HEK293 (cell line): ENCODE data around the gene MCTP1.

Experiments used
- INSM2 ChIP-seq: fragments of 450-650 bp; formaldehyde crosslinking; IDR thresholded peaks from 2 replicates; pipeline ENCODE4 v1.5.1; 2016; ENCODE audit warnings: missing biosample characterization, missing genetic modification characterization
- KLF10 ChIP-seq: fragments of 450-650 bp; IDR thresholded peaks from 2 replicates; pipeline ENCODE4 v1.5.1; 2018; ENCODE audit warnings: missing biosample characterization, mild to moderate bottlenecking, missing genetic modification characterization
- KLF8 ChIP-seq: fragments of 450-650 bp; formaldehyde crosslinking; IDR thresholded peaks from 2 replicates; pipeline ENCODE4 v1.5.1; 2016; ENCODE audit warnings: missing biosample characterization, missing genetic modification characterization
- PATZ1 ChIP-seq: fragments of 450-650 bp; formaldehyde crosslinking; IDR thresholded peaks from 2 replicates; pipeline ENCODE4 v1.5.1; 2016; ENCODE audit warnings: missing biosample characterization, missing genetic modification characterization
- SP2 ChIP-seq: fragments of 450-650 bp; formaldehyde crosslinking; IDR thresholded peaks from 2 replicates; pipeline ENCODE4 v1.5.1; 2016; ENCODE audit warnings: missing biosample characterization, missing genetic modification characterization
- ZFHX2 ChIP-seq: fragments of 450-650 bp; formaldehyde crosslinking; conservative IDR thresholded peaks from 2 replicates; pipeline ENCODE4 v1.5.1; 2016; ENCODE audit warnings: missing biosample characterization, missing genetic modification characterization
- ZNF140 ChIP-seq: fragments of 450-650 bp; formaldehyde crosslinking; IDR thresholded peaks from 2 replicates; pipeline ENCODE4 v1.5.1; 2016; ENCODE audit warnings: missing biosample characterization, missing genetic modification characterization
- ZNF155 ChIP-seq: fragments of 450-650 bp; formaldehyde crosslinking; IDR thresholded peaks from 2 replicates; pipeline ENCODE4 v1.5.1; 2016; ENCODE audit warnings: missing biosample characterization, missing genetic modification characterization
- ZNF18 ChIP-seq: fragments of 450-650 bp; formaldehyde crosslinking; IDR thresholded peaks from 2 replicates; pipeline ENCODE4 v1.5.1; 2016; ENCODE audit warnings: missing biosample characterization, missing genetic modification characterization
- ZNF211 ChIP-seq: fragments of 450-650 bp; formaldehyde crosslinking; IDR thresholded peaks from 2 replicates; pipeline ENCODE4 v1.5.1; 2016; ENCODE audit warnings: low read depth, missing biosample characterization, missing genetic modification characterization
- ZNF239 ChIP-seq: fragments of 450-650 bp; formaldehyde crosslinking; IDR thresholded peaks from 2 replicates; pipeline ENCODE4 v1.5.1; 2016; ENCODE audit warnings: missing biosample characterization, missing genetic modification characterization
- ZNF24 ChIP-seq: fragments of 450-650 bp; formaldehyde crosslinking; IDR thresholded peaks from 2 replicates; pipeline ENCODE4 v1.5.1; 2016; ENCODE audit warnings: missing biosample characterization, missing genetic modification characterization
- ZNF335 ChIP-seq: fragments of 450-650 bp; formaldehyde crosslinking; conservative IDR thresholded peaks from 2 replicates; pipeline ENCODE4 v1.5.1; 2016; ENCODE audit warnings: missing biosample characterization, missing genetic modification characterization
- ZNF37A ChIP-seq: fragments of 450-650 bp; IDR thresholded peaks from 2 replicates; pipeline ENCODE4 v1.5.1; 2018; ENCODE audit warnings: missing biosample characterization, missing genetic modification characterization
- ZNF48 ChIP-seq: fragments of 450-650 bp; formaldehyde crosslinking; IDR thresholded peaks from 2 replicates; pipeline ENCODE4 v1.5.1; 2016; ENCODE audit warnings: missing biosample characterization, missing genetic modification characterization
- ZNF488 ChIP-seq: fragments of 450-650 bp; formaldehyde crosslinking; IDR thresholded peaks from 2 replicates; pipeline ENCODE4 v1.5.1; 2016; ENCODE audit warnings: missing biosample characterization, missing genetic modification characterization
- ZNF513 ChIP-seq: fragments of 450-650 bp; IDR thresholded peaks from 2 replicates; pipeline ENCODE4 v1.5.1; 2018; ENCODE audit warnings: missing biosample characterization, missing genetic modification characterization
- ZNF521 ChIP-seq: fragments of 450-650 bp; formaldehyde crosslinking; IDR thresholded peaks from 2 replicates; pipeline ENCODE4 v1.5.1; 2017; ENCODE audit warnings: missing biosample characterization, mild to moderate bottlenecking, missing genetic modification characterization
- ZNF548 ChIP-seq: fragments of 450-650 bp; formaldehyde crosslinking; IDR thresholded peaks from 2 replicates; pipeline ENCODE4 v1.5.1; 2016; ENCODE audit warnings: missing biosample characterization, missing genetic modification characterization
- ZNF571 ChIP-seq: fragments of 450-650 bp; formaldehyde crosslinking; IDR thresholded peaks from 2 replicates; pipeline ENCODE4 v1.5.0; 2017; ENCODE audit warnings: missing biosample characterization, missing genetic modification characterization
- ZNF580 ChIP-seq: fragments of 450-650 bp; formaldehyde crosslinking; IDR thresholded peaks from 2 replicates; pipeline ENCODE4 v1.5.1; 2016; ENCODE audit warnings: missing biosample characterization, missing genetic modification characterization
- ZNF585B ChIP-seq: fragments of 450-650 bp; formaldehyde crosslinking; IDR thresholded peaks from 2 replicates; pipeline ENCODE4 v1.5.1; 2016; ENCODE audit warnings: missing biosample characterization, missing genetic modification characterization
- ZNF621 ChIP-seq: fragments of 450-650 bp; formaldehyde crosslinking; IDR thresholded peaks from 2 replicates; pipeline ENCODE4 v1.5.1; 2017; ENCODE audit warnings: missing biosample characterization, missing genetic modification characterization
- ZNF624 ChIP-seq: fragments of 450-650 bp; formaldehyde crosslinking; IDR thresholded peaks from 2 replicates; pipeline ENCODE4 v1.5.1; 2017; ENCODE audit warnings: missing biosample characterization, missing genetic modification characterization
- ZNF639 ChIP-seq: fragments of 450-650 bp; formaldehyde crosslinking; IDR thresholded peaks from 2 replicates; pipeline ENCODE4 v1.5.1; 2016; ENCODE audit warnings: missing biosample characterization, missing genetic modification characterization
- ZNF654 ChIP-seq: fragments of 450-650 bp; formaldehyde crosslinking; IDR thresholded peaks from 2 replicates; pipeline ENCODE4 v1.5.1; 2016; ENCODE audit warnings: low read depth, missing biosample characterization, missing genetic modification characterization
- ZNF707 ChIP-seq: fragments of 450-650 bp; formaldehyde crosslinking; IDR thresholded peaks from 2 replicates; pipeline ENCODE4 v1.5.1; 2016; ENCODE audit warnings: missing biosample characterization, missing genetic modification characterization
- ZNF776 ChIP-seq: fragments of 450-650 bp; formaldehyde crosslinking; IDR thresholded peaks from 2 replicates; pipeline ENCODE4 v1.5.0; 2017; ENCODE audit warnings: missing biosample characterization, missing genetic modification characterization, borderline replicate concordance
- ZNF777 ChIP-seq: fragments of 450-650 bp; formaldehyde crosslinking; IDR thresholded peaks from 2 replicates; pipeline ENCODE4 v1.5.1; 2017; ENCODE audit warnings: missing biosample characterization, missing genetic modification characterization, borderline replicate concordance
- TF ChIP-seq, protein P1 (sequence below): fragments of 450-650 bp; formaldehyde crosslinking; IDR thresholded peaks from 2 replicates; pipeline ENCODE4 v1.5.1; 2017; ENCODE audit warnings: missing biosample characterization, missing genetic modification characterization

Gene MCTP1

DNA sequence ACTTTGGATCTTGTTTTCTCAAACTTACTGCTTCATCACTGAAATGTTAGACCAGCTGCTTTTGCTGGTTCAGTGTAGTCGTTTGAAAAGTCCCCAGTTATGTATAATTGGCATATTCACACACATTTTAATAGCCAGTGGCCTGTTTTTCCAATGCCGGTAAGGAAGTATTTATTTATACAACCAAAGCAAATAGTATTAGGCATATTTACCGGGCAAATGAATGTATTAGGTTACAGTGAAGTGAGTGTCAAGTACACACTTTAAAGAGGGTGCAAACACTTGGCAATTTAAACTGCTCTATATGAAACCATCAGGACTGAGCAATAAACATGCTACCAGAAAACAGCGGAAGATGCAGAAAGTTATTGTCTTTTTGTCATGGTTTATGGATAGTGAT lies 242.9 kb downstream of the MCTP1 start (continued):
- TF ChIP-seq INSM2 (tag by site-specific recombination) = peak; percentile 64; the same call in 1 of the 2 replicates
- peak; percentile 18; the same call in 1 of the 2 replicates for TF ChIP-seq SP2
- no peak for TF ChIP-seq ZNF155 (tag by site-specific recombination)
- TF ChIP-seq ZFHX2 (tag by site-specific recombination) = no peak
- no peak for TF ChIP-seq ZNF776 (tag by site-specific recombination)
- TF ChIP-seq ZNF48 = no peak
- TF ChIP-seq PATZ1 (tag by site-specific recombination) = no peak
- no peak for TF ChIP-seq ZNF37A (tag by site-specific recombination)
- no peak for TF ChIP-seq KLF8 (tag by site-specific recombination)
- TF ChIP-seq ZNF585B (tag by site-specific recombination) = no peak
- no peak for TF ChIP-seq ZNF140 (tag by site-specific recombination)
- TF ChIP-seq ZNF548 (tag by site-specific recombination) = no peak
- TF ChIP-seq ZNF211 (tag by site-specific recombination) = no peak
- TF ChIP-seq ZNF488 (tag by site-specific recombination) = no peak
- TF ChIP-seq ZNF513 (tag by site-specific recombination) = peak; percentile 26; the same call in 1 of the 2 replicates
- TF ChIP-seq ZNF24 = peak; percentile 77
- no peak for TF ChIP-seq ZNF707
- no peak for TF ChIP-seq ZNF639
- TF ChIP-seq ZNF621 = no peak
- TF ChIP-seq KLF10 (tag by site-specific recombination) = 0 out of 2 replicates have a peak, but pooled peaks have one; percentile 23
- no peak for TF ChIP-seq ZNF624
- TF ChIP-seq ZNF239 (tag by site-specific recombination) = no peak
- no peak for TF ChIP-seq ZNF580 (tag by site-specific recombination)
- TF ChIP-seq ZNF777 (tag by site-specific recombination) = no peak
- TF ChIP-seq, protein P1, sequence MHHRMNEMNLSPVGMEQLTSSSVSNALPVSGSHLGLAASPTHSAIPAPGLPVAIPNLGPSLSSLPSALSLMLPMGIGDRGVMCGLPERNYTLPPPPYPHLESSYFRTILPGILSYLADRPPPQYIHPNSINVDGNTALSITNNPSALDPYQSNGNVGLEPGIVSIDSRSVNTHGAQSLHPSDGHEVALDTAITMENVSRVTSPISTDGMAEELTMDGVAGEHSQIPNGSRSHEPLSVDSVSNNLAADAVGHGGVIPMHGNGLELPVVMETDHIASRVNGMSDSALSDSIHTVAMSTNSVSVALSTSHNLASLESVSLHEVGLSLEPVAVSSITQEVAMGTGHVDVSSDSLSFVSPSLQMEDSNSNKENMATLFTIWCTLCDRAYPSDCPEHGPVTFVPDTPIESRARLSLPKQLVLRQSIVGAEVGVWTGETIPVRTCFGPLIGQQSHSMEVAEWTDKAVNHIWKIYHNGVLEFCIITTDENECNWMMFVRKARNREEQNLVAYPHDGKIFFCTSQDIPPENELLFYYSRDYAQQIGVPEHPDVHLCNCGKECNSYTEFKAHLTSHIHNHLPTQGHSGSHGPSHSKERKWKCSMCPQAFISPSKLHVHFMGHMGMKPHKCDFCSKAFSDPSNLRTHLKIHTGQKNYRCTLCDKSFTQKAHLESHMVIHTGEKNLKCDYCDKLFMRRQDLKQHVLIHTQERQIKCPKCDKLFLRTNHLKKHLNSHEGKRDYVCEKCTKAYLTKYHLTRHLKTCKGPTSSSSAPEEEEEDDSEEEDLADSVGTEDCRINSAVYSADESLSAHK (tag by site-specific recombination) = peak; percentile 62; the same call in 1 of the 2 replicates
- TF ChIP-seq ZNF18 = 0 out of 2 replicates have a peak, but pooled peaks have one; percentile 15
- peak; percentile 45; the same call in 1 of the 2 replicates for TF ChIP-seq ZNF335 (tag by site-specific recombination)
- 0 out of 2 replicates have a peak, but pooled peaks have one; percentile 7 for TF ChIP-seq ZNF654 (tag by site-specific recombination)
- TF ChIP-seq ZNF571 (tag by site-specific recombination) = no peak
- no peak for TF ChIP-seq ZNF521
